Anterior cingulate cortex (tissue), 58 donors: ENCODE data around the gene FADS3.

Experiments
- DNase-seq, 58 donors: peaks; one replicate each; lab custom pipeline; 2025; lab: John Stamatoyannopoulos, UW

The FADS3 gene

GRCh38 chr11:61914471-61915171, 23.3 kb upstream of the FADS3 start:
- DNase-seq, result no peak

DNA sequence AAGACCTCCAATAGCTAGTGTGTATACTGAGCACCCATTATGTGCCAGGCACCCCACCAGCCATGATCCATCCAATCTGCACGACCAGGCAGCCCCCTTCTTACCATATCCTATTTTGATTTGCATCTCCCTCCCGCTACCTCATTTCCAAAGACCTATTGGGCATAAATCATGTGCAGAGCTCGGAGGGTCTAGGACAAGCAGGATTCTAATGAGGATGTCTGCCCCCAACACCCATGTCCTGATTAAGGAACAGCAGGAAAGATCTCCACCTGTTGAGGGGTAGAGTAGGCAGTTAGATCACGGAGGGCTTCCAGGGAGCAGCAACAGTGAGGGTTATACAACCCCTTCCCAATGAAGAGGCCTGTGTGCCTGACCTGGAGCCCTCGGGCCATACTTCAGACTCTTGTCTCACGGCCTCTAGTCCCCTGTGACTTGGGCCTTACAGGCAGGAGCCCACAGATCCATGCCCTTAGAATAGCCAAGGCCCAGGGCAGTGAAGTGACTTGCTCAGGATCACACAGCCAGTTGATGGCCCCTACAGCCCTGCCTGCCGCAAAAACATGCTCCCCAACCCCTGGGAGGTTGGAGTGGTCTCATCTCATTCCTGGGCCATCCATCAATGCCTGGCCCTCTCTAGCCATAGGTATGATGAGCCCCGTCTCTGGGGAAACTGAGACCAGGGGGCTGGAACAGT, 22.5 kb upstream of the FADS3 start:
- DNase-seq, result no peak

GRCh38 chr11:61912991-61913698, 21.8 kb upstream of the FADS3 start:
- DNase-seq, result no peak

- DNase-seq, result peak in 5 of 58 donors; percentile 14 to 38 (median 24)
These were observed 21.2 kb upstream of the FADS3 start for GRCh38 chr11:61912530-61912898.

GRCh38 chr11:61911701-61912529, 20.6 kb upstream of the FADS3 start:
- DNase-seq, result no peak

DNA sequence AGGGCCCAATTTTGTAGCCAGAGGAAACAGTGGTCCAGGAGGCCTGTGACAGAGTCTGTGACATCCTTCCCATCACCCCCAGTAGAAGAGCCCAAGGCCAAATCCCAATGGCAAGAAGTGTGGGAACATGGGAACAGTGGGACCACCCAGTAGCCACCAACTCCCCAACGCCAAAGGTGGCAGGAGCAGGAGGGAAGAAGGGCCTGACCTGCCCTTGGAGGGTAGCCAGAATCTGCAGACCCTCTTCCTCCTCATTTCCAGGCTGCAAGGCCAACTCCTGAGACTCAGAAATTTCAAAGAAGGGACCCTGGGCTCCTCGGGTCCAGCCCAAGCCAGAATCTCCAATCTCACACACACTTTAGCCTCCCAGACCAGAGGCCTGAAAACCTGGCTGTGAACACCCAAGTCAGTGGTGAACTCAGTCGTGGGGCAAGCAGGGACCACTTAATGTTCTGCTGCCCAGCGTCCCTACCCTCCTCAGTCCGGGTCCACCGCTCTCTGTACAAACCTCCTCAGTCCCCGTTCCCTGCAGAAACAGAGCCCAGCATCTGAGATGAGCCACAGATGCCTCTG, 19.9 kb upstream of the FADS3 start:
- no peak for DNase-seq

DNA sequence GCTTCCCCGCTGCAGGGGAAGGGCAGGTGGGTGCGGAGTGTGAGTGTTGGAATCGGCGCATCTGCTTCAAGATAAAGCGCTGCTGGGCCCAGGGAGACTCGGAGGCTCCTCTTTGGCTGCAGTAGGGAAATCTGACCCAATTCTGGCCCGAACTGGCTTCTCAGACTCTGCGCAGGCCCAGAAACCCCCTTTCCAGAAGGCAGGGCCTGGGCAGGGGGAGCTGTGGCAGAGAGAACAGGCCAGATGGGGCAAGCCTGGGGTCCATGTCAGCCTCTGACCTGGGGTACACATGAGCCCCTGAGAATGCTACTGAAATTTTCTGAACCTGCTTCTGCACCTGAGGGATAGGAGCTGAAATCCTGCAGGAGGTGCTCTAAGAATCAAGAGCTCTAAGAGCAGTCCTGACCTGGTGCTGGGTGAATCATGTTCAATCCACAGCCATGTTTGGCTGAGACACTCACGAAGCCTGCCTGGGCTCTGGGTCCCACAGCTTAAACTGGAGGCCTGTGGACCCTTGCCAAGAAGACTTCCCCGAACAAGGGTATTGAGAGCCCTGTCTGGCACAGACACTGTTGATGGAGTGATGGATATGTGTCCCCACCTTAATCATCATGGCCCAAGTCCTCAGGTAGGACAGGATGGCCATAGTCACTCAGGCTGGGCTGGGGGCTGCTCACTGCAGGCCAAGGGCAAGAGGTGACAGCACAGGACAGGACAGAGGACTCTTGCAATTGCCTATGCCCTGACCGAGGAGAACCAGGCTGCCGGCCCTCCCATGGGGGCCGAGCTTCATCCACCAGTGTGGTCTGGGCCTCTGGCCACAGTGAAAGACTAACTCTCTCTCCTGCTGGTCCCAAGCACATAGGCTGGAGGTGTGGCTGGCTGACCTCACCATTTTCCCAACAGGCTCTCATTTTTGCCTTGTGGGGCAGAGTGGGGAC, 19.1 kb upstream of the FADS3 start:
- DNase-seq, result no peak

- peak in 24 of 58 donors; percentile 14 to 58 (median 36) for DNase-seq
These were observed 17.5 kb upstream of the FADS3 start for GRCh38 chr11:61908730-61909316.

DNA sequence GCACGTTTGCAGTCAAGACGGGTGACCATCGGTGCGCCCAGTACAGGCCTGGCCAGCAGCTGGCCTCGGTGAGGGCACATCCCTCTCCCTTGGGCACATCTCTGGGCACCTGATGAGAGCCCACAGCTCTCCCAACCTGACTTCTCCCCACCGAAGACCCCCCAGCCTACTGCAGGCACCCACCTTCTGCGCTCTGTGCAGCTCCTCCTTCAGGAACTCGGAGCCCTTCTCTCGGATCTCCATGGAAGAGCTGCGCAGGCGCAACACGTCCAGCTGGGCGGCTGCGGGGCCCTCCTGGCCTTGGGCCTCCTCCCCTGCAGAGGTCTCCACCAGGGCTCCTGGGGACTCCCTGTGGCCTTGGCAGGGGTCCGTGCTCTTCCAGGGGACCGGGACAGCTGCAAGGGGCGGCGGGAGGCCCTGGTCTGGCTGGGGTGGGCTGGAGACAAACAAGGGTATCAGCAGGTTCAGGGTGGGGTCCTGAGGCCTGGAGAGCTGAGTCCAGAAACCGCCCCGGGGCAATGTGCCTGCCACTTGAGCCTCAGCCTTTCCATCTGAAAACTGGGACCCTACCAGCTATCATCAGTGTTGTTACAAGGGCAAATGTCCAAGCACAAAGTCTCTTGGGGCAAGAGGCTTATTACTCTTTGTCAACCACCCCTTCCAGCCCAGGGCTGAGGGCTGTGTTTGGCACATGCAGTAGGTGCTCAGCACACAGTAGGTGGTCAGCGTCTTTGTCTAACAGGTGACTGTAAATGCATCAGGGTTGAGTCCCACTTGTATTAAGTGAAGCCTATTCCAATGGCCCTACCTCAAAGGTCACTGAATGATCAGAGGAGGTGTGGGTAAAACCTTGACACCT, 16.8 kb upstream of the FADS3 start:
- DNase-seq, result no peak

DNA sequence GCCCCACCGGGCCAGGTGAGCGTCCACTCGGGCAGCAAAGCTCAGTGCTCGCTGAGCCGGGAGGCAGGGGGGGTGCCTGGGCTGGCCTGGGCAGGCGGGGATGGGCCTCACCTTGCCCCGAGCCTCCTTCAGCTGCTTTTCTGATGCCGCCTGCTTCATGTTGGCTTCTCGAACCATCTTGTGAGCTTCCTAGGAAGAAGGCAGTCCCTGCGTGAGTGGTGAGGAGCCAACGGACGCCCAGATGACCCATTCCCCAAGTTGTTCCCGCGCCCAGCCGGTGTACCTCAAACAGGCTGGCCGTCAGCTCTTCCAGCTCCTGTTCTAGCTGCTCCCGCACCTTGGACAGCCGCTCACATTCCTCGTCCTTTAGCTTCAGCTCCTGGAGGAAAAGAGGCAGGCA, 15.9 kb upstream of the FADS3 start:
- no peak for DNase-seq

DNA sequence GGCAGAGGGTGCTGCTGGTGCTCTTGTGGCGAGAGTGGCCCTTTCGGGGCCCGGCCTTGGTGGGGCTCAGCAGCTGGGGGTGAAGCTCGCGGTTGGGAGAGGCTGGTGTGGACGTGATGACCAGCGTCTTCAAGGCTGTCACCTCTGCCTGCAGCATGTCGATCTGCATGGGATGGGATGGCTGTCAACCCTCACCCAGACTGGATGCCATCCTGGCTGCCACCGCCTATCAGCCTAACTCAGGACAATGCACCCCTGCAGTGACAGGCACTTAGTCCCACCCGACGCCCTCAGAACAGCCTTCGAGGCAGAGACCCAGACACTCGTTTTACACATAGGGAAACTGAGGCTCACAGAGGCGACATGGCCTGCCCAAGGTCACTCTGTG, 15.2 kb upstream of the FADS3 start:
- DNase-seq, result peak in 1 of 58 donors; percentile 13

DNA sequence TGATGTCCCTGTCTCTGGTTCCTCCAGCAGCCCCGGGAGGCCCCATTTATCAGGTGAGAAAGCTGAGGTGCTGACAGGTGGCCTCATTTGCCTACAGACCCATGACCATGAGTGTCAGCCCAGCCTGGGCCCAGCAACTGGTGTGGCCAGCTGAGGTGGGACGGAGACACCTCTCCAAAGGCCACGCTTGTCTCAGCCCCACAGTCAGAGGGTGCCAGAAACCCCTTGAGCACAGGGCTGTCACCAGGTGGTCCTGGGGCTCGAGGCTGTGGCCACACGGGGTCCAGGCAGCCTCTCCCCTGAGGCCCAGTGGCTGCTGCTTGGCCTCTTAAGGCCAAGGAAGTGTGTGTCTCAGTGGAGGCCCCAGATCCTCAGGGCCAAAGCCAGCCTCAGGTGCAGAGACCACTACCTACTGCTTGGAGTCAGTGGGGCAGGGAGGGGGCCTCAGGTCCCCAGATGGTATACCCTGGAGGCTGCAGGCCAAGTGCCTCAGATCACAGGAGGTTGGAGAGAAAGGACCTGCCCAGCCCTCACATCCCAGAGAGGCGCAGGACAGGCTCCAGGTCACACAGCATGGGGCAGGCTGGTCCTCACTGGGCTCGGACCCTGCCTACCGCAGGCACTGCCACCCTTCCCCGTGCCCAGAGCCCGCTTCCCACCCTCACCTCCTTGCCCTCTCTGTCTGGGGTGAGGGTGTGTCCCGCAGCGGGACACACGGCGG, 14.6 kb upstream of the FADS3 start:
- no peak for DNase-seq

- DNase-seq, result no peak
These were observed 13.8 kb upstream of the FADS3 start for GRCh38 chr11:61905067-61905696.

DNA sequence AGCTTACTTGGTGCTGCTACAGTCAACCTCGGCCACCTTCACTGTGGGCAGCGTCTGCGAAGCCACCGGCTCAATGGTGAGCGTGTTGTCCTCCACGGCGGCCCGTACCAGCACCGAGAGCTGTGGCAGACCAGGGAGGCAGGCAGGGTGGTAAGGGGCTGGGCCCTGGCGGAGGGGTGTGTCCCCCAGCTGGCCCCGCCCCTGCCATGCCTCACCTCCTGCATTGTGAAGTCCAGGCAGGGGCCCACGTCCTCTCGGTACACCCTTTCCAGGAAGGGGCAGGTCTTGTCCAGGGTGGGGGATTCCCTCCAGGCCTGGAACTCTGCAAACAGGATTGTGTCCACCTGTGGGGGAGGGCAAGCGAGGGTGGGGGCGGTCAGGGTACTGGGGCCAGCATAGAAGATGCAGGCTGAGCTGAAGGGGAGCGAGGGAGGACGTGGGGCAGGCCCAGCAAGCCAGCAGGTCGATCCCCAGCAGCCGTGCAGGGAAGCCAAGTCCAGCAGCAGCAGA, 13.2 kb upstream of the FADS3 start:
- no peak for DNase-seq

GRCh38 chr11:61903845-61904244, 12.5 kb upstream of the FADS3 start:
- no peak for DNase-seq

DNA sequence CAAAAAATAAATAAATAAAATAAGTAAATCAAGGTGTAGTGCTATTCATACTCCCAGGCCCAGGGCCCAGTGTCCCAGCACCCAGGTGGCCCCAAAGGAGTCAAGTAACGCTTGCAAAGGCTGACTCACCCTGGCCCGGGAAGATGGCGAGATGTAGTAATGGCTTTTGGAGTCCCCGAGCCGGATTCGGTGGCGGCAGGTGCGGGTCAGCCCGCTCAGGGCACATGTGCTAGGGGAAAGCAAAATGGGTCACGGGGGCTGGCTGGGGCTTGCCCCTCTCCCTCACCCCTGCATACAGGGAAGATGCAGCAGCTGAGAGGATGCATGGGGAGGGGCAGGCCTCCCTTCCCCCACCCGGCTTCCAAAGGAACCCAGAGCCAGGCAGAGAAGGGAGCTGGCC, 11.0 kb upstream of the FADS3 start:
- DNase-seq, result no peak

GRCh38 chr11:61901397-61901796, 10.1 kb upstream of the FADS3 start:
- DNase-seq, result no peak
